Stimulated activated CD4-positive, alpha-beta T cell treated with anti-CD3 and anti-CD28 coated beads, Interleukin-1b, Interleukin-23, amount 100 ng/mL, for 48 hours (primary cell): Measurements from ENCODE around the gene GABRA5.
A peak's percentile ranks its signal among the peaks of the same experiment; 100 is the strongest.
"Not testable (repeated sequence)": the region's sequence is repeated elsewhere in the genome, so short reads cannot be mapped to it uniquely, and the experiment has no call there.

ENCODE experiments used
- DNase-seq: peaks from one replicate; pipeline ENCODE4 v3.0.0-alpha.2; 2020

The GABRA5 gene

GRCh38 chr15:26879706-26880105 lies 12.8 kb downstream of the GABRA5 start:
- DNase-seq = no peak

- DNase-seq = no peak
These were observed 15.2 kb downstream of the GABRA5 start for GRCh38 chr15:26882112-26882511.

- no peak for DNase-seq
These were observed 15.9 kb downstream of the GABRA5 start for GRCh38 chr15:26882616-26883365.

GRCh38 chr15:26883466-26883865 lies 16.6 kb downstream of the GABRA5 start:
- DNase-seq = no peak

GRCh38 chr15:26886566-26886965 lies 19.7 kb downstream of the GABRA5 start:
- DNase-seq = no peak

- DNase-seq = no peak
These were observed 21.2 kb downstream of the GABRA5 start for GRCh38 chr15:26887926-26888666.

- no peak for DNase-seq
These were observed 21.9 kb downstream of the GABRA5 start for GRCh38 chr15:26888761-26889160.

- DNase-seq = peak; percentile 43
These were observed 22.5 kb downstream of the GABRA5 start for GRCh38 chr15:26889298-26889898.

- DNase-seq = no peak
These were observed 23.6 kb downstream of the GABRA5 start for GRCh38 chr15:26890451-26890850.

GRCh38 chr15:26890988-26891387 lies 24.1 kb downstream of the GABRA5 start:
- no peak for DNase-seq

GRCh38 chr15:26891448-26892181 lies 24.8 kb downstream of the GABRA5 start:
- DNase-seq = peak; percentile 56

GRCh38 chr15:26892182-26892518 lies 25.3 kb downstream of the GABRA5 start:
- no peak for DNase-seq

- no peak for DNase-seq
These were observed 25.8 kb downstream of the GABRA5 start for GRCh38 chr15:26892678-26893077.

- no peak for DNase-seq
These were observed 26.6 kb downstream of the GABRA5 start for GRCh38 chr15:26893351-26894065.

- no peak for DNase-seq
These were observed 27.3 kb downstream of the GABRA5 start for GRCh38 chr15:26894181-26894580.

- DNase-seq = not testable (repeated sequence)
These were observed 28.5 kb downstream of the GABRA5 start for GRCh38 chr15:26895346-26895745.

GRCh38 chr15:26899658-26900057 lies 32.8 kb downstream of the GABRA5 start:
- DNase-seq = no peak

- DNase-seq = no peak
These were observed 34.2 kb downstream of the GABRA5 start for GRCh38 chr15:26901041-26901440.

GRCh38 chr15:26910715-26911114 lies 43.9 kb downstream of the GABRA5 start:
- no peak for DNase-seq

- no peak for DNase-seq
These were observed 54.6 kb downstream of the GABRA5 start for GRCh38 chr15:26921433-26921832.

GRCh38 chr15:26926081-26926480 lies 59.2 kb downstream of the GABRA5 start:
- DNase-seq = no peak

GRCh38 chr15:26928051-26928450 lies 61.2 kb downstream of the GABRA5 start:
- DNase-seq = no peak

- DNase-seq = no peak
These were observed 62.7 kb downstream of the GABRA5 start for GRCh38 chr15:26929588-26929987.
